ENCODE data around the gene GSG1L. TPM values are rescaled to one million over a fixed set of nuclear protein-coding genes. Genes with fewer than 3 reads are reported as not detected.

Gene GSG1L
- total RNA-seq, 1 experiment from 2014 or later: not detected

DNA sequence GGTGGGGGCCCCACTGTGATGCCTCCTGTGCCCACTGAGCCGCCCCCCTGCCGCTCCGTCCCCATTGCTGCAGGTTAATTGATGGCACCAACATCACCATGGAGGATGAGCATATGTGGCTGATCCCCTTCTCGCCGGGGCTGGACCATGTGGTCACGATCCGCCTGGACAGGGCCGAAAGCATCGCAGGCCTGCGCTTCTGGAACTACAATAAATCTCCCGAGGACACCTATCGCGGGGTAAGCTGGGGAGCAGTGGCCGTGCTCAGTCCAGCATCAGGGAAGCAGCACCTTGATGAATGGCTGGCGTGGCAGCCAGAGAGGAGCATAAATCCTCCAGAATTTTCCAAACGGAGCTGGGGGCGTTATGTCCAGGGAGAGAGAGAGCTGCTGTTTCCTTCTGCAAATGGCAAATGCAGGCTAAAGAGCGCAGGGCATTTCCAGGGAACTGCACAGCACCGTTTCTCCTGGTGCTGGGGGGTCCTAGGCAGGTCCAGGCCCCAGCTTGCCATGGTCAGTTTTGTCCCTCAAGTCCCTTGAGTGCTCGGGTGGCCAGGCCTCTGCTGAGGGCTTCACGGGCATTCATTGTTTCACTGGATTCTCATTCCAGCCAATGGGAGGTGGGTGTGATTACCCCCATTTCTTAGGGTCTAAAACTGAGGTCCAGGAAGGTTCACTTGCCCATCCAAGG lies 297.1 kb downstream of the GSG1L start:
- H3K27ac Mint-ChIP-seq (ENCODE audit: unreplicated experiment): no peak overlapping the region
- TF ChIP-seq, protein P1, sequence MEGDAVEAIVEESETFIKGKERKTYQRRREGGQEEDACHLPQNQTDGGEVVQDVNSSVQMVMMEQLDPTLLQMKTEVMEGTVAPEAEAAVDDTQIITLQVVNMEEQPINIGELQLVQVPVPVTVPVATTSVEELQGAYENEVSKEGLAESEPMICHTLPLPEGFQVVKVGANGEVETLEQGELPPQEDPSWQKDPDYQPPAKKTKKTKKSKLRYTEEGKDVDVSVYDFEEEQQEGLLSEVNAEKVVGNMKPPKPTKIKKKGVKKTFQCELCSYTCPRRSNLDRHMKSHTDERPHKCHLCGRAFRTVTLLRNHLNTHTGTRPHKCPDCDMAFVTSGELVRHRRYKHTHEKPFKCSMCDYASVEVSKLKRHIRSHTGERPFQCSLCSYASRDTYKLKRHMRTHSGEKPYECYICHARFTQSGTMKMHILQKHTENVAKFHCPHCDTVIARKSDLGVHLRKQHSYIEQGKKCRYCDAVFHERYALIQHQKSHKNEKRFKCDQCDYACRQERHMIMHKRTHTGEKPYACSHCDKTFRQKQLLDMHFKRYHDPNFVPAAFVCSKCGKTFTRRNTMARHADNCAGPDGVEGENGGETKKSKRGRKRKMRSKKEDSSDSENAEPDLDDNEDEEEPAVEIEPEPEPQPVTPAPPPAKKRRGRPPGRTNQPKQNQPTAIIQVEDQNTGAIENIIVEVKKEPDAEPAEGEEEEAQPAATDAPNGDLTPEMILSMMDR (IDR thresholded peaks at IDR 0.05; ENCODE audit: unreplicated experiment): no peak
- no peak overlapping the region for H3K4me3 Mint-ChIP-seq (ENCODE audit: low read depth, unreplicated experiment)
- no TSS peak for BruUV-seq (replicated peaks)
- H3K9me3 Mint-ChIP-seq (ENCODE audit: low read depth, unreplicated experiment): peaks cover 4% of the 10 kb centered on the region
- no peaks in the 10 kb centered on the region for H3K27me3 Mint-ChIP-seq (ENCODE audit: unreplicated experiment)
- H3K4me1 Mint-ChIP-seq (ENCODE audit: low read depth, unreplicated experiment): no peaks in the 10 kb centered on the region
- intact Hi-C loops (cut with micrococcal nuclease; ENCODE audit: unreplicated experiment): no loop called here
- H3K36me3 Mint-ChIP-seq (ENCODE audit: insufficient read depth, unreplicated experiment): peaks cover 7% of the 10 kb centered on the region
- CTCF ChIA-PET: interaction anchor here (0.6 kb wide), 1 partner anchor 101 kb away, joined by 6 read pairs; no protein-coding TSS in a partner anchor
- no peak for DNase-seq

DNA sequence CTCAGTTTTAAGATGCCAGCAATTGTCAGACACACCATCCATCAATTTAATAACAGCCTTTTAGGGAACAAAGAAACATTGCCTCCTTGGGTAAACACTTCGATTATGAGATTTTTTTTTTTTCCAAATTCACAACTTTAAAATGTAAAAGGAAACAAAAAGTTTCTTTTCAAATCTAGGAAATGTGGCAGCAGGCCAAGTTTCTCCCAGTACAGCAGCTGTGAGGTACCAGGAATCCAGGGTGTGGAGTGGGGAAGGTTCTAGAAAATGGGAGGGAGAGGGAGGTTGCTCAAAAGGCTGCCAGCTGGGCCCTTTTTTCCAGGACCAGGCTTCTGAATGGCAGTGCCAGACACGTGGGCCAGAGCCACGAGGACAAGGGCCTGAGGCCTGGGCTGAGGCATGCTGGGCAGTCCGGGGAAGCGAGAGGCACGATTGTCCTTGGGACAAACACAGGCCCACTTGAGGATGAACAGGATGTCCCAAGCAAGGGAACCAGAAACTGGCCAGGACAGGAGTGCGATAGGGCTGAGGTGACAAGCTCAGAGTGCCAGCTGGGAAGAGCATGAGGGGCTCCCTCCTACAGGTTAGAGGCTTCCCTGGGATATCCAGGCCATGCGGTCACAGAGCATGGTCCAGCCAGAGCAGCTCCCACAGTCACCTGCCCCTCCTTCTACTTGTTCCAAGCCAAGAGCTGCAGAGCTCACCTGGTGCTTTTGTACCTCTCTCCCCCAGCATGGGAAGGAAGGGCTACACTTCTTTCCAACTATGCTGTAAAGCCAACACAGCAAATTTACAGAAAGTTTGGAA lies 298.4 kb downstream of the GSG1L start:
- Mint-ChIP-seq H3K4me3 (ENCODE audit: low read depth, unreplicated experiment) (no peak overlapping the region), H3K9me3 (ENCODE audit: low read depth, unreplicated experiment) (peaks cover 4% of the 10 kb centered on the region), H3K36me3 (ENCODE audit: insufficient read depth, unreplicated experiment) (peaks cover 5% of the 10 kb centered on the region), H3K4me1 (ENCODE audit: low read depth, unreplicated experiment) (no peaks in the 10 kb centered on the region), H3K27ac (ENCODE audit: unreplicated experiment) (no peak overlapping the region), H3K27me3 (ENCODE audit: unreplicated experiment) (no peaks in the 10 kb centered on the region)
- DNase-seq: no peak
- CTCF ChIA-PET: no interaction called here
- intact Hi-C loops (cut with micrococcal nuclease; ENCODE audit: unreplicated experiment): no loop called here
- BruUV-seq (replicated peaks): no TSS peak
- TF ChIP-seq, protein P1 (IDR thresholded peaks at IDR 0.05; ENCODE audit: unreplicated experiment): no peak

- intact Hi-C loops (cut with micrococcal nuclease; ENCODE audit: unreplicated experiment): no loop called here
- no TSS peak for BruUV-seq (replicated peaks)
Observed at GRCh38 chr16:27764427-27764826, 299.1 kb downstream of the GSG1L start.

DNA sequence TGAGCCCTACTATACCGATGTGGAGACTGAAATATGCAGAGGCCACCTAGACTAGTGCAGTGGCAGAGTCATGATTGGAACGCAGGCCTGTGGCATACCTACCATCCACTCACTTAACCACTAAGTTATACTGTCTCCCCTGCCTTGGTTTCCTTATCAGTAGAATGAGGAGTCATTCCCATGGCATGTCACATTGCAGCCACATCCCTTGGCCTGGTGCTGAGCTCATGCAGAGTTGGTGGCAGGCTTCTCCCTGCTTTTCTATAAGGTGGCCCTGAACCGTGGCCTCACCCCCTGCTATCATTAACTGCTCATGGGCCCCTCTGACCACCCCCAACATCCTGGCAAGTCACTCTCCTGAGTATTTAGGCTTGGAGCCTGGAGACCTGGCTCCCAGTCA lies 301.1 kb downstream of the GSG1L start:
- intact Hi-C loops (cut with micrococcal nuclease; ENCODE audit: unreplicated experiment): no loop called here
- Mint-ChIP-seq H3K27me3 (ENCODE audit: unreplicated experiment) (no peaks in the 10 kb centered on the region), H3K9me3 (ENCODE audit: low read depth, unreplicated experiment) (peaks cover 4% of the 10 kb centered on the region), H3K36me3 (ENCODE audit: insufficient read depth, unreplicated experiment) (peaks cover 5% of the 10 kb centered on the region), H3K27ac (ENCODE audit: unreplicated experiment) (no peak overlapping the region), H3K4me3 (ENCODE audit: low read depth, unreplicated experiment) (no peak overlapping the region), H3K4me1 (ENCODE audit: low read depth, unreplicated experiment) (no peaks in the 10 kb centered on the region)
- no TSS peak for BruUV-seq (replicated peaks)
- CTCF ChIA-PET: no interaction called here
- DNase-seq: peak; percentile 24
- TF ChIP-seq, protein P1 (IDR thresholded peaks at IDR 0.05; ENCODE audit: unreplicated experiment): no peak

More at GRCh38 chr16:27764427-27764826, 299.1 kb downstream of the GSG1L start:
- CTCF ChIA-PET: no interaction called here
- H3K4me3 Mint-ChIP-seq (ENCODE audit: low read depth, unreplicated experiment): no peak overlapping the region
- DNase-seq: no peak
- H3K36me3 Mint-ChIP-seq (ENCODE audit: insufficient read depth, unreplicated experiment): peaks cover 5% of the 10 kb centered on the region
- H3K9me3 Mint-ChIP-seq (ENCODE audit: low read depth, unreplicated experiment): peaks cover 4% of the 10 kb centered on the region
- TF ChIP-seq, protein P1 (IDR thresholded peaks at IDR 0.05; ENCODE audit: unreplicated experiment): no peak
- no peak overlapping the region for H3K27ac Mint-ChIP-seq (ENCODE audit: unreplicated experiment)
- H3K4me1 Mint-ChIP-seq (ENCODE audit: low read depth, unreplicated experiment): no peaks in the 10 kb centered on the region
- no peaks in the 10 kb centered on the region for H3K27me3 Mint-ChIP-seq (ENCODE audit: unreplicated experiment)
